AG08395 (cell line): ENCODE measurements around the gene ALDH1A1.

ENCODE experiments used
- DNase-seq: peaks from one replicate; pipeline ENCODE4 v3.0.0; 2012; ENCODE audit warnings: mixed read lengths, low spot score

ALDH1A1 gene

DNA sequence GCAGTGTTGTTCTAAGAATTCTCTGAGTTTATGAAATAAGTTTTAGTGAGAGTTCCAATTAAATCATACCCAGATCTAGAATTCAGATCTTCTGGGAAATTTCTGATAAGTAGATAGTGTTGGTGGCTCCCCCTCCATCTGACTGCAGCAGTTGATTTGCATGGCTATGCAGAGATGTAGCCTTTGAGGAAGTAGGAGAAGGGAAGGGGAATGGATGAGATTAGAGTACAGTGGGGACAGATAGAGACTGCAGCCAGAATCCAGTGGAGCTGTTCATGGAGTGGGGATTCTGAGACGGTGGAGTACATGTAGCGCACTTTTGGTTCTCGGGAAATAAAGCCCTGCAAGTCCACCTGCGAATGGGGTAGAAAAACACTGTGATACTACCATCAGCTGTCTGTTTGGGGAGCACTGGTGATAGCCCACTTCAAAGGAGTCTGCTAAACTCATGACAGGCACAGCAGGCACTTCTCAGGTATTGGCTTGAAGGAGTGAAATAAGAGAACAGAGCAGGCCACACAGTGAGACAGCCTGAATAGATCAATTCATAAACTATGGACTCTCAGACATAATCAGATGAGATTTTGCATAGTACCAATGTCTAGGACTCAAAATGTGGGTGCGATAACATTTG, 96.8 kb downstream of the ALDH1A1 start:
- no peak for DNase-seq

DNA sequence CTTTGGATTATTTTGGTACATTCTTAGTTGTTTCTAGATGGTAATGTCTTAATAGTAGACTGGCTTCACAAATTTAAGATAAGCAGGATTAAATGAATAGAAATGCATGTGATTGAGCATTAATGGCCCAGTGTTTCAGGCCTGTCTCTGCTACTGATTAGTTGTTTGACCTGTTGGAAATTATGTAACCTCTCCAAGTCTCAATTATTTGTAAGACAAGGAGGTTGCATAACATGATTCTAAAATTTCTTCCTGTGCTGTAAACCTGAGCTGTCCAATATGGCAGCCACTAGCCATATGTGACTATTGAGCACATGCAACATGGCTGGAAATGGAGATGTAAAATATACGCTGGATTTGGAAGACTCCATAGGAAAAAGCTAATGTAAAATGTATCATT, 97.5 kb downstream of the ALDH1A1 start:
- DNase-seq, result no peak
